Kidney glomerular epithelial cell (primary cell): Measurements from ENCODE around the gene KCNQ1.
A peak's percentile ranks its signal among the peaks of the same experiment; 100 is the strongest.

Experiments
- DNase-seq: peaks from one replicate; lab custom pipeline; 2025; lab: John Stamatoyannopoulos, UW

KCNQ1 gene

GRCh38 chr11:2683806-2684205 is 239.0 kb downstream of the KCNQ1 start:
- DNase-seq: peak; percentile 14

- DNase-seq: no peak
These were observed 239.8 kb downstream of the KCNQ1 start for GRCh38 chr11:2684581-2684980.

DNA sequence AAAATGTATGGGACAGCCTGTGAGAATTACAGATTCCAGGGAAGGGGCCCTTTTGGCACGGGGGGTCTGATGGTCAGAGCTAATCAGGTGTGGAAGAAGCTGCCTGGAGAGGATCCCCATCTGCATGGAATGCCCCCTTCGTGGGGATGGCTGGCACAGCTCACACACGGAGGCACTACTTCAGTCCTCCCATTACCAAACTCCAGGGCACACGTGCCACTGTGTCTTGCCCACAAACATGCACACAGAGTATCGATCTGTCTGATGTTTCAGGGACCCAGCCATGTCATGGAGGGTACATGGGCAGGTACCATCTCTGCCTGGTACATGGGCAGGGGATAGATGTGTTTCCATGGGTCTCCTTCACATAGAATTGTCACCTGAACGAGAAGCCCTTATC is 240.2 kb downstream of the KCNQ1 start:
- DNase-seq: no peak

DNA sequence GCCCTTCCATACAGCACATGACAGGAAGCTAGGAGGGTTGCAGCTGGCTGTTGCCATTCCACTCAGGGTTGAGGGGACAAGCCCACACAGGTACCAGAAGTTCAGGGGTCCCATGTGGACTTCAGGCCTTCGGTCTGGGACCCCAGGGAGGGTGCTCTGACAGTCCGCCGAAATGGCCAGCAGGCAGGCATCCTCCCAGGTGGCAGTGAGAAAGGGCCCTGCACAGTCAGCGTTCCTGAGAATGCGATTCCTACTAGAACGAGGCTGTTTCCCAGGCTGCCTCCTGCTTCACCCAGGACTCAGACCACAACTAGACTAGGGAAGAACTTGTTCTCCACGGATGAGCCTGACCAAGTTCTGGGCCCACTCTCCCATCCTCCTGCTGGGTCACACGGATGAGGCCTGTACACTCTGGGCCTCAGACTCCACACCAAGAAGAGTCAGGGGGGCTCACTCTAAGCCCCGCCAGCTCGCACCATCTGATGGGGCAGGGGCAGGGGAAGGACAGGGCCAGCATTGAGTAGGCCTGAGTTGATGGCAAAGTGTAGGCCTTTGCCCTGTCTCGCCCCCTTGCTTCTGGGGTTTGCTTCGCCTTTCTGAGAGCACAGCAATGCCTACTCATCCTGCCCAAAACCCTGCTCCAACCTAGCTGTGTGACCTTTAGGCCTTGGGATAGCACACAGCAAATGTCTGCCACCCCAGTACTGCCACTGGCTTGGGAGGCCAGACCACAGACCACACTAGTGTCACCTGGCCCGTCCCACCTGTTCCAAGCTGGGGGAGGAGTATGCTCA is 241.0 kb downstream of the KCNQ1 start:
- no peak for DNase-seq

DNA sequence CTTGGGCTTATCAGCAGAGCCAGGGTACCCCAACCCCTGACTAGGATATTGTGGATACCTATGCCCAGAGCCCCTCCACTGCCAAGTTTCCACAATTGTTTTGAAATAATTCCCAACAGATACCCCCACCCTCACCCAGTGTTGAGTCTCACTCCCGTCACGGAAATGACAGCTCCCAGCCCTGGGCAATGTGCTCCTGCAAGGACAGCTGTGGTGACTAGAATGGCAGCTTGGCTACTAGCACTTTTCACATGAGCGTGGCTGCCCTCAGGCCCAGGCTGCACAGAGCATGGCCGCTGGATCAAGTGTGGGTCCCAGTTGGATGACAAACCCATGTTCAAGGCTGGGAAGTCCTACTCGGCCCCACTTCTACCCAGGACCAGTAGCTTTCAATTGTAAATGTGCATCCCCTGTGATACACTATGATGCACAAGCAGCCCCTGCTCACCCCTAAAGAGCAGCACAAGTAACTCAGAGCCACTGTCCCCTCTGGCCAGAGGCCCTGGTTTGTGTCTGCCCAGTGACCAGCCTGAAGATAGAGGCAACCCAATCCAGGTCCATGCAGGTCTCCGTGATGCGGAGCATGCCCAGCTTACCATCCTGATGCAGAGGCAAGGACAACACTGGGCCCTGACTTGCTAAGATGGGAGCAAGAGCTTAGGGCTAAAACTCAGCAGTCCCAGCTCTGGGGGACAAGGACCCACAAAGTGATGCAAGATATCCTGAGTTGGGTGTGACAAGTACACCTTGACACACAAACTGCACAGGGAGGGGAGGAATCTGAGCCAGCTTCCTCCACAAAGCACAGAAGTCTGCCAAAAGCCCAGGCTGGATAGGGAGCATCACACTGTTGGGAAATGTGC is 241.8 kb downstream of the KCNQ1 start:
- DNase-seq: no peak

- no peak for DNase-seq
These were observed 242.4 kb downstream of the KCNQ1 start for GRCh38 chr11:2687223-2687530.

DNA sequence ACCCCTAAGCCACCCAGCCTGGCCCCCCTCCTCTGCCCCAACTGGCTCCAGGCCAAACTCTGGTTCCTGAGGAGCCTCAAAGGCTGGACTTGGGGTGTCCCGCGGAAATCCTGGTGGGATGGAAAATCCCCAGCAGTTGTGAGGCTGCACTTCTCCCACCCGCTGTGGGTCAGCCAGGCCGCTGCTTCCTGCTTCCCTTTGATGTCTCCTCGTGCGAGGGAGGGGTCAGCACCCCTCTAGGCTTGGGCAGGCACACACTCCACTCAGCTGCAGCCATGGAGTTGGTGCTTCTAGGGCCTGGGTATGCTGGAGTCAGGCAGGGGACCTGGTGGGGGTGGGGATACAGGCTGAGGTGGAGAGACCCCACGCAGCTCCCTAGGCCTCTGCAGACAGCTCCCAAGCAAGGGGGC is 243.0 kb downstream of the KCNQ1 start:
- no peak for DNase-seq

DNA sequence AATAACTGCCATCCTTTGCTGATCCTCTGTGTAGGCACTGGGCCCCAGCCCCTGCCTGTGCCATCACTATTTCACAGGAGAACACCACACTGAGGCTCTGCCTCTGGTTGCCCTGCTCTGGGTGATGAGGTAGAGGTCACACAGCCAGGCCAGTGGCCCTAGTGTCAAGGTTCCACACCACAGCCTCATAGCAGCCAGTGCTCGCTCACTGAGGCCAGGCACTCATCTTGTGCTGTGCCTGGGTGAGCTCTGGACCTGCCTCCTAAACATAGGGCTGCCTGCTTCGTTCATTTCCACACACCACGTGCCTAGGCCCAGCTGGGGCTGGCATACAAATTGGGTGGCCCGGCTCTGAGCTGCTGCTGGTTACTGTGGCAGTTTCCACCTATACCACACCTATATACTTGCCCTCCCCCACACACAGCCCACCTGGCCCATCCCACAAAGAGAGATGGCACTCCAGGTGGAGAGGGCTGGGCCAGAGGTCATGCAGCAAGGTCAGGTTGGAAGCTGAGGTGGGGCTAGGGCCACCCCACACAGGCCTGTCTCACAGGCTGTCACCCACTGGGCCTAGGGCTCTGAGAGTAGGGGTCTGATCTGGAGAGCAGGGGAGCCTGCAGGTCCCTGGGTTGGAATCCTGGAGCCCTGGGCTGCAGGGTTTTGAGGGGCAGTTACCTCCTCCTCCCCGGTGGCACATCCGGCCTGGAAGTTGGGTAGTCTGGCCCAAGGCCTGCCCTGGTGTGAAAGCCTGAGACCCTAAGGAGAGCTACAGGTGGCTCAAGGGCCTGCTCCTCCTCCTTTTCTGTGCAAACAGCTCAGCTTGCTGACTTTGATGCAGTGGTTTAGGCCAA is 243.8 kb downstream of the KCNQ1 start:
- no peak for DNase-seq

- no peak for DNase-seq
These were observed 245.1 kb downstream of the KCNQ1 start for GRCh38 chr11:2689651-2690575.

GRCh38 chr11:2690596-2691354 is 246.0 kb downstream of the KCNQ1 start:
- no peak for DNase-seq

GRCh38 chr11:2691355-2691761 is 246.6 kb downstream of the KCNQ1 start:
- no peak for DNase-seq

- no peak for DNase-seq
These were observed 247.4 kb downstream of the KCNQ1 start for GRCh38 chr11:2691991-2692875.

DNA sequence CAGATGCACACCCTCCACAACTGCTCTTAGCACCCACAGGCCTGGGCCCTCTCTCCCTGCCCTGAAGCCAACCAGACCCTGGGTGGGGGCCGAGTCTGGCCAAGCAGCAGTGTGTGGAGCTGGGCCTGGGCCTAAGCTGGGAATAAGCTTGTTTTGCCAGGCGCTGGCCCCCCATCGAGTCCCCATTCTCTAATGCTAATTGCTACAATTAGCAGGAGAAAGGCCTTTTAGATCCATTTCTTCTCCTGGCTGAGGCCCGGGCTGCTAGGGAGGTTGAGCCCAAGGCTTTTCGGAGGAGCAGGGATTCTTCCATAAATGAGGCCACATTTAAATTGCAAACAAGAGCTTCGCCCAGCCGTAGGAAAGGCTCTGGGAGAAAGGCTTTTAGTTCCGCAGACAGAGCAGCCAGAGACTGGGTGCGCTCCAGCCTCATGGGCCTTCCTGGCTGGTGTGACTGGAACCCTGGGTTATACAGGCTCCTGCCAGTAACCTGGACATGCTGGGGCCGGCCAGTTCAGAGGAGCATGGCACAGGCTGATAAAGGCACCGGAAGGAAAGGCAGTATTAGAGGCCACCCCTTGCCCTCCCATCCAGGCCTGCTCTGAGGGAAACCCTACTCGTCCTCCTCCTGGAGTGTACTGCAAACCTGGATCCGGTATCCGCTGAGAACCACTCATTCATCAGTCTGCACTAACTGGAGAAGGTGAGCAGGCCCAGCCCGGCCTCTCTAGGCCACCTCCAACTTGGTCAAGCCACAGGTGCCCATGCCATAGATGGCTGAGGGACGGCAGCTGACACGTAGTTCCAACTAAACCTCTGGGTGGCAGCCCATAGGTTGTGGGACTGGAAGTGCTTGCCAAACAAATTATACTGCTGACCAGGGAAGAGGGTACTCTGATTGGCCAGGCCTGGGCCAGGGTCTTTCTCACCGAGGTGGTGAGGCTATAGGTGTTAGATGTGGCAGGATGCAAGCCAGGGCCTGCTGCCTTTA is 248.8 kb downstream of the KCNQ1 start:
- no peak for DNase-seq

GRCh38 chr11:2694495-2694894 is 249.7 kb downstream of the KCNQ1 start:
- DNase-seq: no peak

- DNase-seq: no peak
These were observed 250.5 kb downstream of the KCNQ1 start for GRCh38 chr11:2694995-2695939.

DNA sequence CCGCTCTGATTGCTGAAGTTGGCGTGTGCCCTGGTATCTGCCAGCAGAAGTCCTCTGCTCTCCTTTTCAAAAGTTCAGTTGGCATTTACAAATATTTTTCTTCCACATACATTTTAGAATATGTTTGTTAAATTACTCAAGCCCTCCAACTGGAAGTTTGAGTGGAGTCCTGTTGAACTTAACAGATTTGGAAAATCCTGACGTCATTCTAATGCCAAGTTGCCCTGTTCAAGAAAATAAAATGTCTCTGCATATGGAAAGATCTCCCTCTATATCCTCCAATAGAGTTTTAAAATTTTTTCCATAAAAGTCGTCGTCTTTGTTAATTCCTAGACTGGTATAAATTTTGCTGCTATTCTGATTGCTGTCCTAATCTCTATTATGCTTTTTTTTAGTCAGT is 251.6 kb downstream of the KCNQ1 start:
- no peak for DNase-seq

DNA sequence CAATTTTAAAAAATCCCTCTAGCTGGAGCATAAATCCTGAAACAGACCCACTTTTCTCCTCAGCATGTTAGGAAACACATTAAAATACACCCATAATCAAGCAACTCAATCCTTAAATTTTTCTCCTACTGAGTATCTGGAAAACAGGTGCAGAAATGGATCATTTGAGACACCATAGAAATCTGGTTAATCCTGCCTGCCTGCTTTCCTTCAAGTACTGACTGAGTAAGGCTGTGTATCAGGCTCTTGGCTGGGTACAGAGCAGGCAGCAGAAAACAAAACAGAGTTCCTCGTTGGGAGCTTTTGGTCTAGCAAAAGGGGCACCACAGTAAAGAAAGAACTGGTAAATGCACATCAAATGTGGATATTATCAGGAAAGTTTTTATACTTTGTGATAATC is 253.1 kb downstream of the KCNQ1 start:
- no peak for DNase-seq
